GM12875 (cell line): ENCODE measurements around the gene FUT3.

Experiments
- H3K4me3 ChIP-seq: one replicate; pipeline ENCODE4 v1.5.1; 2011; ENCODE audit warnings: low read depth, low read length, control low read depth
- CTCF ChIP-seq: IDR thresholded peaks from 2 replicates; pipeline ENCODE4 v1.5.1; 2011; ENCODE audit warnings: low read depth, mild to moderate bottlenecking, control low read depth, inconsistent platforms, low read length, moderate library complexity, borderline replicate concordance; ENCODE audit not compliant: insufficient read depth

FUT3 gene

GRCh38 chr19:5823579-5824281 is 27.5 kb downstream of the FUT3 start:
- H3K4me3 ChIP-seq = no peak overlapping the region
- no peak for TF ChIP-seq CTCF

- H3K4me3 ChIP-seq = no peak overlapping the region
- TF ChIP-seq CTCF = no peak
Measured at GRCh38 chr19:5822181-5822844, 28.9 kb downstream of the FUT3 start.

GRCh38 chr19:5821521-5822180 is 29.6 kb downstream of the FUT3 start:
- H3K4me3 ChIP-seq = no peak overlapping the region
- no peak for TF ChIP-seq CTCF

GRCh38 chr19:5820785-5821184 is 30.5 kb downstream of the FUT3 start:
- no peak for TF ChIP-seq CTCF
- H3K4me3 ChIP-seq = no peak overlapping the region

GRCh38 chr19:5818594-5818993 is 32.7 kb downstream of the FUT3 start:
- no peak for TF ChIP-seq CTCF
- H3K4me3 ChIP-seq = no peak overlapping the region

- H3K4me3 ChIP-seq = no peak overlapping the region
- TF ChIP-seq CTCF = no peak
Measured at GRCh38 chr19:5817218-5817617, 34.0 kb downstream of the FUT3 start.

GRCh38 chr19:5814852-5815246 is 36.4 kb downstream of the FUT3 start:
- TF ChIP-seq CTCF = no peak
- no peak overlapping the region for H3K4me3 ChIP-seq
